TTC549 (cell line): ENCODE measurements around the gene HAVCR2.
"Not testable (repeated sequence)": the region's sequence is repeated elsewhere in the genome, so short reads cannot be mapped to it uniquely, and the experiment has no call there.

Experiments used
- FAIRE-seq: peaks from 2 replicates; lab custom pipeline; 2012; peaks lifted over from hg19 to GRCh38; lab: Jason Lieb, UNC

Gene HAVCR2

DNA sequence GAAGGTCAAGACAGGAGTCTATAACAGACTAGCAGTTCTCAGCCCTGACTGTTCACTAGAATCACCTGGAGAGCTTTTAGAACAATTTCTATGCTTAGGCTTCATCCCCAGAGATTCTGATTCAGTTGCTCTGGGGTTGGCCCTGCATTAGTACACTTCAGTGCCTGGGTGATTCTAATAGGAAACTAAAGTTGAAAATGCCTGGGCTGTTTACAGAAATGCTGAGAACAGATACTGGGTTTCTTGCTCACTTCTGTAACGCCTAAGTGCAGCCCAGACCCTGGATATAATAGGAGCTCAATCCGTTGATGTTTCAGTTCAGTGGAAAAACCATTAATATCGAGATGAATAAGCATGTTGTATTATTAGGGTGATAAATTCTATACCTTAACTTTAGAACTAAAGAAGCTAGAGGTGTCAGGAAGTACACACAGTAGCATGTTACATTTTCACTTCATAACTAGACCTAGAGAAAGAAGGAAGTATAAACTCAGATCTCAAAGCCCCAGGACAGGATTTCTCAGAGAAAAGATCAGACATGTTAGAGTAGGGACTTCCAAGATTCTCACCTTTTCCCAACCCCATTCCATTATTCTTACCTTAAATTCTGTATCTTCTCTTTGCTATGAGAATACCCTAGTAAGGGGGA, 20.4 kb downstream of the HAVCR2 start:
- FAIRE-seq: no peak

DNA sequence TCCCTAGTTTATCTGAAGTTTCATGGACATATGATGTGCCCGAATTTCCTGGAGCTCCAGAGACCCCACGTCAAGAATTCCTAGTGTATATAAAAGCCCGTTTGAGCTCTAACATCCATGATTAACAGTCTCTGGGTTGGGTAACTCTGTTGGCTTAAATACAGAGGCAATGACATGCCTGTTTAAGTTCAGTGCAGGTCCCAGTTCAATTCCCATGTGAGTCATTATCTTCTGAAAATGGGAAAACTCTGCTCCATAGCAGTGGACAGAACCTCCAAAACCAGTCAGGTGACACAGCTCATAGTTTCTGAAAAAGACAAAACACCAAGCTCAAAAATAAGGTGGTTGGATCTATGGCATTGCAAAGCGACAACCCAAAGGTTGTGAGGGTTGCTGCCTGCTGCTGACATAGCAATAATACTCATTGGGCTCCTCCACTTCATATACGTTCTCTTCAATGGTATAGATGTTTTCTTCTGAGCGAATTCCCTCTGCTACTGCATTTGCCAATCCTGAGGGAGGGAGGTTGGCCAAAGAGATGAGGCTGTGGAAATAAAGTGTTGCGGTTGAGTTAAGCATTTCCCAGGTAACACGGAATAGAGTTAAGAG, 22.0 kb downstream of the HAVCR2 start:
- no peak for FAIRE-seq

- FAIRE-seq: no peak
These were observed 22.9 kb downstream of the HAVCR2 start for GRCh38 chr5:157085930-157086329.

DNA sequence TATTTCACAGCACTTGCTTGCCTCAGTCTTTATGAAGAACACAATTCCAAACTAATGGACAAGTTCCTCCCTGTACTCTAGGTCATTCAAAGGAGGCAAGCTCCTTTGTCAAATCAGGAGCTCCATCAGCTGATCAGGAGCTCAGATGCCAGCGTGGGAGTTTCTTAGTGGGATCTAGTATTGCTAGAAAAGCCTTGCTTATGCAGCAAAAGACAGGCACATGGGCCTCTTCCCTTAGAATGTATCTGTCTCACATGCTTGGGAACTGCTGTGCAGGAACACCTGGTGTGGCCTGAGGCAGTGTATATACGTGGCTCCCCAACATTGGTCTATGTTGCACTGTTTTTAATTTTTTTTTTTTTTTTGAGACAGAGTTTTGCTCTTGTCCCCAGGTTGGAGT, 28.6 kb downstream of the HAVCR2 start:
- FAIRE-seq: no peak

DNA sequence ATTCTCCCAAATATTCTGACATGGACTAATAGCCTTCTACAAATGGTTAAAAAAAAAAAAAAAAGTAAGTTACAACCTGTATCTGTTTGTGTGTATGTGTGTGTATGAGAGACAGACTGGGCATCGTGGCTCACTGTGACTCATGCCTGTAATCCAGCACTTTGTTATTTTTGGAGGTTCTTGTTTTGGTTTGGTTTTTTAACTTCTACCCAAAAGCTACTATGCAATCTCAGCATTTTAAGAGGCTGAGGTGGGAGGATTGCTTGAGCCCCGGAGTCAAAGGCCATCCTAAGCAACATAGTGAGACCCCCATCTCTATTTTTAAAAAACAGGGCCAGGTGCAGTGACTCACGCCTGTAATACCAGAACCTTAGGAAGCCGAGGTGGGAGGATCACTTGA, 32.3 kb downstream of the HAVCR2 start:
- no peak for FAIRE-seq

GRCh38 chr5:157072508-157072907, 36.3 kb downstream of the HAVCR2 start:
- FAIRE-seq: no peak

- FAIRE-seq: no peak
These were observed 38.9 kb downstream of the HAVCR2 start for GRCh38 chr5:157069949-157070348.

DNA sequence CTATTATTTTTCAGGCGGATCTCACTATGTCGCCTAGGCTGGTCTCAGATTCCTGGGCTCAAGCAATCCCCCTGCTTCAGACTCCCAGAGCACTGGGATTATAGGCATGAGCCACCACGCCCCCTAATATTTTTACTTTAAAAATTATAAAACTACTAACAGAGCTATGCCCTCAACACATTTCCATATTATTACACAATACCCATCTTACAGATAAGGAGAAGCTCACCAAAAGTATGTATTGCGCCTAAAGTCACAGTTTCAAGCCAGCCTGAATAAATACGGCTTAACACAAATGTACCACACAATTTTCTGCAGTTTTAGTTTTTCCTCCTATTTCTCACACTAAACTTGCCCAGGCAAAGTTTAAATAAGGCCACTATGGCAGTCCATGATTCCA, 40.1 kb downstream of the HAVCR2 start:
- FAIRE-seq: no peak

DNA sequence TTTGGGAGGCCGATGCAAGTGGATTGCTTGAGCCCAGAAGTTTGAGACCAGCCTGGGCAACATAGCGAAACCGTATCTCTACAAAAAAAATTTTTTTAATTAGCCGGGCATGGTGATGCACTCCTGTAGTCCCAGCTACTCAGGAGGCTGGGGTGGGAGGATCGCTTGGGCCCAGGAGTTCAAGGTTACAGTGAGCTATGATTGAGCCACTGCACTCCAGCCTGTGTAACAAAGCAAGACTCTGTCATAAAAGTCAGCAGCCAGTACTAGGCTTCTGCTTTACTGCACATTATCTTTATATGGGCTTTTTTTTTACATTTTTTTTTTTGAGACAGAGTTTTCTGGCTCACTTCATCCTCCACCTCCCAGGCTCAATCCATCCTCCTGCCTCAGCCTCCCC, 40.5 kb downstream of the HAVCR2 start:
- FAIRE-seq: no peak

DNA sequence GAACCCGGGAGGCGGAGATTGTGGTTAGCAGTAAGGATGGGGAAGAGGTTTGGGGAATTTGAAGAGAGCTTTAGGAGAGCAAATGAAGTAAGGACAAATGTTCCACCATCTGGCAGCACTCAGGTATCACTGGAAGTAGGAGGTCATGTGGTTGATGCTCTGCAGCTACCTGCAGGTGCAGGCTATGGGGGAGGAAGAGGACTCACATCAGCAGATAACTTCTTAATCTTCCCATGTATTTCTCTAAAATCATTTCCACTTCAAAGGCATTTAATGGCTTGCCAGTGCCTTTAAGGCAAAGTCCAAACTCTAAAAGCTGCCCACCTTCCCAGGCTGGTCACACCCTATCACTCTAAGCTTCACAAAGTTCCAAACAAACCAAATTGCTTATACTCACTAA, 41.8 kb downstream of the HAVCR2 start:
- no peak for FAIRE-seq

DNA sequence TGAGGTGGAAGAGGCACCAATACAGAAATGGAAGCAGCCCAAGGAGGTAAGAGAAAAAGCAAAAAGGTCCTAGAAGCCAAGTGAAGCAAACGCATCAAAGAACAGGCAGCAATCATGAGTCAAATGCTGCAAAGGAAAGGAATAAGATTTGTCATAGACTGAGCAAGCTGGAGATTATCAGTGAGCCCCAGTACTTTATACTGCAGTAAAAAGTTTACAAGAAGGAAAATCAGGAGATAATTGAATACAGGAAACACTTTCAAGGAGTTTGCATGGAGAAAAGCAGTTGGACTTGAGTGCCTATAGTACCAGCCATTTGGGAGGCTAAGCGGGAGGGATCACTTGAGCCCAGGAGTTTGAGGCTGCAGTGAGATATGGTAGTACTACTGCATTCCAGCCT, 42.8 kb downstream of the HAVCR2 start:
- FAIRE-seq: no peak

DNA sequence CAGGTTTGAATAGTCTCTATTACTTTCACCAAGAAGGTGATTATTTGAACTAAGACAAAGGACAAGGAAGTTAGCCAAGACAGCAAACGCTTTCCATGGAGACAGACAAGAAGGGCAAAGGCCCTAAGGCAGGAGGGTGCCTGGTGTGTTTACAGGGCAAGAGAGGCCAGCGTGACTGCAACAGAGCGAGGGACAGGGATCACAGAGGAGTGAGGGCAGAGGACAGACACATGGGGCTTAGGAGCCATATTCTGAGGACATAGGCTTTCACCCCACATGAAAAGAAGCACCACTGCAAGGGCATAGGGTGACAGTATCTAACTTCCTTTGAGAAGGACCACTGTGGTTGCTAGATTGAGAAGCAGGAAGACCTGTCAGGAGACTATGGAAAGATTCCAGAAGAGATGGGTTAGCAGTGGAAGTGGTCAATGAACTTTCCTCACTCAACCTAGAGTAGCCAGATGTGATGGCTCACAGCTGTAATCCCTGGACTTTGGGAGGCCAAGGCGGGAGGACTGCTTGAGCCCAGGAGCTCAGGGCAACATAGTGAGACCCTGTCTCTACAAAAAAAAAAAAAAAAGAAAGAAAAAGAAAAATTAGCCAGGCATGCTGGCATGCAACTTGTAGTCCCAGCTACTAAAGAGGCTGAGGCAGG, 44.9 kb downstream of the HAVCR2 start:
- no peak for FAIRE-seq

DNA sequence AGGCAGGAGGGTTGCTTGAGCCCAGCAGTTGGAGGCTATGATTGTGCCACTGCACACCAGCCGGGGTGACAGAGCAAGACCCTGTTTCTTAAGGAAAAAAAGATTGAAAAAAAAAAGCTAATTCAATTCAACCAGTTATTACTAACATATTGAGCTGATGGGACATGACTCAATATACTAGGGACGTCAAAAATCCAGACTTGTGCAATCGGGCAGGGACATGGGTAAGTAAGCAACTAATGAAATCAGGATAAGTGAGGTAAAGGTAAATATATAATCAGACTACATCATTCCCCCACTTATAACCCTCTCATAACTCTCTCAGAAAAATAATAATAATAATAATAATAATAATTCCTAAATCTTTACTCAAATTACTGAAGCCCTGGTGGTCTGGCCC, 49.0 kb downstream of the HAVCR2 start:
- no peak for FAIRE-seq

DNA sequence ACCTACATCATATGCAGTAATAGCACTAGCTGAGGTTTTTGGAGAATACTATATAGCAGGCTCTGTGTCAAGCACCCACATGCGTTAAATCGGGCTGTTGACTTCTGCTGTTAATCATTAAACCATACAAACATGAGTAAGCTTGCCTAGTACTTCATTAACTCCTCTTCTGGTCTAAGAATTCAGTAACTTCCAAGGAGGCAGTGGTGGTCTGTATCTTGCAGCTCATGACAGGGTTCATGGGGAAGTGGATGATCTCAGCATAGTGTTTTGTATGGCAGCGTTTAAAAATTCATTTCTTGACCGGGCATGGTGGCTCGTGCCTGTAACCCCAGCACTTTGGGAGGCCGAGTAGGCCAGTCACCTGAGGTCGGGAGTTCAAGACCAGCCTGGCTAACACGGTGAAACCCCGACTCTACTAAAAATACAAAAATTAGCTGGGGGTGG, 49.7 kb downstream of the HAVCR2 start, which contains the start of gene HAVCR1:
Gene HAVCR1 (minus strand): TSS at position 24 of the 447 bp plus-strand sequence. CDS start 1,173 bp downstream, outside the sequence.
- FAIRE-seq: no peak

DNA sequence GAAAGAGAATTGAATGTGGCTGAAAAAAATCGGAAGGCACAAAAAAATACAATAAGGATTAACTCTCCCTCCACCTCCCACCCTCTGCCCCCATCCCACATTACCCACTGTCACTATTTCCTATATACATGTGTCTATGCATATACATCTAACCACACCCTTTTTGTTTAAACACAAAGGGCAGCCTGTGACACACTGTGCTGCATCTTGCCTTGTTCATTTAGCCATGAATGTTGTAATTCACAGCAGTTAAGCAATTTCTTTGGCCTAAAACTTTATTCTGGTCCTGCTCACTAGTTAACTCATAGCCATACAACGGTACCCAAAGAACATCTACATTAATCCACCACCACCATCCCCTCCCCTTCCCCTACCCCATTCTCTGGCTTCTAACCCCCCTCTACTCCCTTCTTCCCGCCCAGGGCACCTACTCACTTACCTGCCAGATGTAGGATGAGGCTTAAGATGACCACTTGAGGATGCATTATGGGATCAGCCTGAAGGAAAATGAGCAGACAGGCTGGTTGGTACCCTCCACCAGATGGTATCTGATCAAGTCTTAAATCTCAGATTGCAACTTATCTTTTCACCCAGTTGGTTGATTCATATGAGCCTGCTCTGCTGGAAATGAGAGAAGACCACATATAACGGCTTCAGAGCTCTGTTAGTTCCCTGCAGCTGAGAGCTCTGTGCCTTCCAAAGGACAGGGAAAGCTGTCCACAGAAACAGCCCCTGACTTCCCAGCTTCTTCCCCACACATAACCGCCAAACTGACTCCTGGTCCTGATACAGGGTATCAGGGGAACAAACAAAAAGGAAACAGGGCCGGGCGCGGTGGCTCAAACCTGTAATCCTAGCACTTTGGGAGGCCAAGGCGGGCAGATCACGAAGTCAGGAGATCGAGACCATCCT, 51.1 kb downstream of the HAVCR2 start:
- no peak for FAIRE-seq

DNA sequence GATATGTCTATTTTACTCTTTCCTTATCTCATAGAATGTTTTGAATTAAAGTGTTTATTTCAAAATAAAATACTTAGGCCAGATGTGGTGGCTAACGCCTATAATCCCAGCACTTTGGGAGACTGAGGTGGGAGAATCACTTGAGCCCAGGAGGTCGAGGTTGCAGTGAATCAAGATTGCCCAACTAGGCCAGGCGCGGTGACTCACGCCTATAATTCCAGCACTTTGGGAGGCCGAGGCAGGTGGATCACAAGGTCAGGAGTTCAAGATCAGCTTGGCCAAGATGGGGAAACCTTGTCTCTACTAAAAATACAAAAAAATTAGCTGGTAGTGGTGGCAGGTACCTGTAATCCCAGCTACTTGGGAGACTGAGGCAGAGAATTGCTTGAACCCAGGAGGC, 52.0 kb downstream of the HAVCR2 start:
- FAIRE-seq: not testable (repeated sequence)

GRCh38 chr5:157051604-157052245, 57.1 kb downstream of the HAVCR2 start:
- no peak for FAIRE-seq

DNA sequence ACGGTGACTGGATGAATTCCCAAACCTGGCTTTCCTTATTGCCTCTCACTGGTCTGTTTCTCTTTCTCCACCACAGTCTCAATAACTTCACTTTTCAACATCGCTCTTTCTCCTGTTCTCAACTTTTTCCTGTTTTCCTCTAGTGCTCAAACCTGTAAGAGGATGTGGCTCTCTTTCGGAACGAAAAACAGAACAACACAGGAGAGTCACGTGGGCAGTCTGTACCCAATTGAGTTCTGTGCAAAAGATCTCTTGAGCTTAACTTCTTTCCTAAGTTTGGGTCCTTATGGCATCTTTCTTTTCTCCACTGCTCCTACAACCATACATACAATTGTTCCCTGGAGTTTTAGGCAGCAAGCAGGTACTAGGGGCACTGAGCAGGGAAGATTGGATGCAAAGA, 58.8 kb downstream of the HAVCR2 start:
- no peak for FAIRE-seq

GRCh38 chr5:157049605-157050004, 59.2 kb downstream of the HAVCR2 start:
- FAIRE-seq: no peak

DNA sequence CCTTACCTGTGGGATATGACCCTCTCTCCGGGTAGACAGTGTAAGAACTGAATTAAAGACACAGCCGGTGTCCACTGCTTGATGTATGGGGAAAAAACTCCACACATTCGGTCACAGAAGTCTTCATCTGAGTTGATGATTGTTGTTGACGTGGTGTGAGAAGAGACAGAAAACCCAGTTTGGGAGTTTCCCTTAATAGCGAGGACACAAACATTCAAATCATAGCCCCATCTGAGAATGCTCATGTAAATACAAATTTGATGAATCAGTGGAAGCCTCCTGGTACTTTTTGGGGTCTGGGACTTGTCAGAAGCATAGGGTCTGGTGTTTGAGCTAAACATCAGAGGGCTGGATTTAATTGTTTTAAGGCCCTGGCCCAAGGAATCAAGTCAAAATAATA, 60.9 kb downstream of the HAVCR2 start:
- FAIRE-seq: no peak

- not testable (repeated sequence) for FAIRE-seq
These were observed 61.8 kb downstream of the HAVCR2 start for GRCh38 chr5:157047016-157047415.

- FAIRE-seq: no peak
These were observed 62.8 kb downstream of the HAVCR2 start for GRCh38 chr5:157046041-157046440.
